Heart right ventricle (tissue), 16 donors: ENCODE measurements around the gene TECPR1. TPM values are rescaled to one million over a fixed set of nuclear protein-coding genes. Genes with fewer than 3 reads are reported as not detected.
"Not testable (repeated sequence)": the region's sequence is repeated elsewhere in the genome, so short reads cannot be mapped to it uniquely, and the experiment has no call there.

ENCODE experiments used
- ATAC-seq, 8 donors: fragments of 200-7000 bp; cut with Tn5 transposase; one replicate each; pipeline ENCODE4 v1.9.1; 2020; ENCODE audit warnings: mild to moderate bottlenecking in 8 of 8, moderate library complexity in 8 of 8, moderate number of reproducible peaks in 1 of 8
- DNase-seq, 2 donors: peaks; one replicate each; pipeline ENCODE4 v3.0.0-alpha.2; 2020
- H3K27ac ChIP-seq, 10 donors: fragments of 200-600 bp; sonication (generic) in 2 of 10; one replicate each; pipeline versions ENCODE4 v1.5.0 to v1.8.0; 2020 to 2022; ENCODE audit warnings: mild to moderate bottlenecking in 3 of 10
- H3K27me3 ChIP-seq, 7 donors: fragments of 200-600 bp; one replicate each; pipeline ENCODE4 v1.8.0; 2021 to 2022; ENCODE audit warnings: mild to moderate bottlenecking in 2 of 7
- H3K36me3 ChIP-seq, 9 donors: fragments of 200-600 bp; sonication (generic) in 1 of 9; one replicate each; pipeline versions ENCODE4 v1.5.0 to v1.8.0; 2020 to 2022; ENCODE audit warnings: mild to moderate bottlenecking in 2 of 9
- H3K4me1 ChIP-seq, 9 donors: fragments of 200-600 bp; sonication (generic) in 1 of 9; one replicate each; pipeline versions ENCODE4 v1.5.0 to v1.8.0; 2020 to 2022; ENCODE audit warnings: mild to moderate bottlenecking in 4 of 9
- H3K4me3 ChIP-seq, 10 donors: fragments of 200-600 bp; sonication (generic) in 2 of 10; one replicate each; pipeline versions ENCODE4 v1.5.0 to v1.8.0; 2020 to 2022; ENCODE audit warnings: mild to moderate bottlenecking in 7 of 10, moderate library complexity in 2 of 10
- H3K9me3 ChIP-seq, 11 donors: fragments of 200-600 bp in 10 of 11; sonication (generic) in 2 of 11; one replicate each; pipeline versions ENCODE4 v1.5.0 to v1.8.0; 2013 to 2022; ENCODE audit warnings: mild to moderate bottlenecking in 2 of 11, control low read depth in 1 of 11, moderate library complexity in 1 of 11
- WGBS, 2 donors: extraction: QIAGEN DNeasy Blood & Tissue Kit; methylation state at CpG; one replicate each; pipeline ENCODE4 v1.1.7; 2013; ENCODE audit warnings: inconsistent platforms in 1 of 2; 5-methylcytosine and 5-hydroxymethylcytosine counted together
- intact Hi-C, 10 donors: fragments of 100-400 bp; cut with DNase I; formaldehyde crosslinking; loops; one replicate each; pipeline versions ENCODE4 v1.11.1 to v1.14.2; 2022
- polyA plus RNA-seq, 2 donors: library from polyadenylated mRNA; stranded (reverse); fragments of 200-250 nt; gene quantifications; one replicate each; pipeline ENCODE4 v1.2.3, GENCODE V29; 2013
- total RNA-seq, 10 donors: library from RNA; stranded (reverse); fragmentation: NEBNext Ultra II Directional in 3 of 10; extraction: Animal tissue kit (Norgen Biotek cat#: 25700) in 3 of 10; gene quantifications; one replicate each; pipeline versions ENCODE4 v1.2.1 to v1.2.4, GENCODE V29; 2021 to 2023
- TF ChIP-seq, protein P1 (sequence below), 9 donors: fragments of 200-600 bp; sonication (generic) in 2 of 9; IDR thresholded peaks; one replicate each; pipeline versions ENCODE4 v1.5.0 to v1.8.0; 2021 to 2022; ENCODE audit warnings: antibody characterized with exemption in 9 of 9, mild to moderate bottlenecking in 5 of 9, moderate library complexity in 1 of 9
- donor health status: Arrhythmogenic right ventricular cardiomyopathy.
- donor health status: ischemic (EF 13 %, LVEDD 7.1; RV severe dilation, severe dysfunction).
- donor health status: healthy with polysubstance abuse.
- donor health status: DM: no; HTN: yes; CAD: no.
- donor health status: DM: no; HTN: no; CAD: no.
- donor health status: ischemic (EF 25% LVEDD 6.9; RV normal size, moderate dysfunction).
- donor health status: ischemic (EF 25% LVEDD 5.7; RV mildly dilated, moderate dysfunction).
- donor health status: healthy.
- donor health status: DM: yes; HTN: yes; CAD: no.
- donor health status: Ischemic cardiomyopathy.
- donor health status: ischemic (EF 35%, LVEDD 5.7; RV mildly dilated, moderate dysfunction).
- donor health status: nonischemic (EF 11% LVEDD 7.7; RV severe dilation, severe dysfunction).
- donor health status: DM: yes; HTN: yes; CAD: no.
- donor health status: PGD.
- donor health status: ischemic (EF 29% LVEDD 5.4; RV normal size, mild dysfunction).
- donor health status: nonischemic (EF 23%, LVEDD 6.1; RV moderate dilation, normal function).

The TECPR1 gene
- total and polyA plus RNA-seq, 12 donors: 12.8 to 23.8 (median 15.4) TPM

DNA sequence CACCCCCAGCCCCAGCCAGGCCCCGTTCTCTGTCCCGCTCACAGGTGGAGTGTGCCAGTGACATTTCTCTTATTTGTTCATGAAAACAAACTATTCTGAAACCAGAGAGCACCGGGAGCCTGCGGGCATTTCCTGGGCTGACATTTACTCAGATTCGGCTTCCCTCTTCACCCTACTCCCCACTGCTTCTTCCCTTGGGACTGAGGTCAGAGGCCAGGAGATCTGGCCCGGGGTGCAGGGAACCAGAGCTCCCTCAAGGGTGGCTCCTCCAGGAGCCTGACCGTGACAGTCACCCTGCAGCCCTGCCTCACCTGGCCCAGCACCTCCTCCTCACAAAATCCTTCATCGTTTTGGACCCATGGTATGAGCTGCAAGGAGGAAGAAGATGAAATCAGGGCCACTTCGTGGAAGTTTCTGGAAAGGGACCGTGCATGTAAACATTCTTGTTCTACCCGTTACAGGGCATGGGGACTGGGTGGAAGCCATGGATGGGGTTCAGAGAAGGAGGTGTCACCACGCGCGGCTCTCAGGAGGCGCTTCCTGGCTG lies 28.6 kb downstream of the TECPR1 start:
- Histone ChIP-seq H3K9me3 (no peaks in the 10 kb centered on the region), H3K27me3 (no peaks in the 10 kb centered on the region), H3K27ac (no peak overlapping the region), H3K36me3 (peaks cover 0 to 94% (median 42%) of the 10 kb centered on the region in 9 donors), H3K4me3 (no peak overlapping the region), H3K4me1 (peaks cover 0 to under 1% (median 0%) of the 10 kb centered on the region in 9 donors)
- TF ChIP-seq, protein P1, sequence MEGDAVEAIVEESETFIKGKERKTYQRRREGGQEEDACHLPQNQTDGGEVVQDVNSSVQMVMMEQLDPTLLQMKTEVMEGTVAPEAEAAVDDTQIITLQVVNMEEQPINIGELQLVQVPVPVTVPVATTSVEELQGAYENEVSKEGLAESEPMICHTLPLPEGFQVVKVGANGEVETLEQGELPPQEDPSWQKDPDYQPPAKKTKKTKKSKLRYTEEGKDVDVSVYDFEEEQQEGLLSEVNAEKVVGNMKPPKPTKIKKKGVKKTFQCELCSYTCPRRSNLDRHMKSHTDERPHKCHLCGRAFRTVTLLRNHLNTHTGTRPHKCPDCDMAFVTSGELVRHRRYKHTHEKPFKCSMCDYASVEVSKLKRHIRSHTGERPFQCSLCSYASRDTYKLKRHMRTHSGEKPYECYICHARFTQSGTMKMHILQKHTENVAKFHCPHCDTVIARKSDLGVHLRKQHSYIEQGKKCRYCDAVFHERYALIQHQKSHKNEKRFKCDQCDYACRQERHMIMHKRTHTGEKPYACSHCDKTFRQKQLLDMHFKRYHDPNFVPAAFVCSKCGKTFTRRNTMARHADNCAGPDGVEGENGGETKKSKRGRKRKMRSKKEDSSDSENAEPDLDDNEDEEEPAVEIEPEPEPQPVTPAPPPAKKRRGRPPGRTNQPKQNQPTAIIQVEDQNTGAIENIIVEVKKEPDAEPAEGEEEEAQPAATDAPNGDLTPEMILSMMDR (IDR thresholded peaks at IDR 0.05): no peak
- ATAC-seq: no peak
- DNase-seq: no peak
- intact Hi-C loops: no loop called here
- 85 to 87% methylated on average over 15 of the region's 15 CpGs for WGBS, 2 donors

GRCh38 chr7:98222533-98223195 lies 29.4 kb downstream of the TECPR1 start:
- Histone ChIP-seq H3K27ac (no peak overlapping the region), H3K4me3 (no peak overlapping the region), H3K27me3 (no peaks in the 10 kb centered on the region), H3K36me3 (peaks cover 0 to 93% (median 42%) of the 10 kb centered on the region in 9 donors), H3K9me3 (no peaks in the 10 kb centered on the region), H3K4me1 (peaks cover 0 to 7% (median 0%) of the 10 kb centered on the region in 9 donors)
- ATAC-seq: peak in 2 of 8 donors; percentile 11 to 15
- intact Hi-C loops: no loop called here
- 95 to 96% methylated on average over 30 of the region's 30 CpGs for WGBS, 2 donors
- no peak for DNase-seq
- TF ChIP-seq, protein P1 (IDR thresholded peaks at IDR 0.05): no peak

GRCh38 chr7:98221611-98222532 lies 30.2 kb downstream of the TECPR1 start:
- Histone ChIP-seq H3K27me3 (no peaks in the 10 kb centered on the region), H3K27ac (no peak overlapping the region), H3K4me1 (peaks cover 0 to 7% (median 0%) of the 10 kb centered on the region in 9 donors), H3K9me3 (no peaks in the 10 kb centered on the region), H3K36me3 (peaks cover 0 to 95% (median 35%) of the 10 kb centered on the region in 9 donors), H3K4me3 (no peak overlapping the region)
- 97% methylated on average over 34 of the region's 34 CpGs for WGBS, 2 donors
- TF ChIP-seq, protein P1 (IDR thresholded peaks at IDR 0.05): no peak
- DNase-seq (no peak), ATAC-seq (peak in 2 of 8 donors; percentile 12 to 23)
- intact Hi-C loops: no loop called here

- H3K4me1 ChIP-seq, H3K27ac ChIP-seq, intact Hi-C loops, H3K27me3 ChIP-seq, H3K9me3 ChIP-seq, ATAC-seq, DNase-seq, H3K4me3 ChIP-seq: not testable (repeated sequence)
- H3K36me3 ChIP-seq: peaks cover 0 to 81% (median 23%) of the 10 kb centered on the region in 9 donors
- whole genome bisulfite sequencing, 2 donors: 96 to 97% methylated on average over 6 of the region's 6 CpGs
Observed at GRCh38 chr7:98219382-98219781, 32.6 kb downstream of the TECPR1 start.
